Gastrocnemius medialis (tissue), 4 donors: ENCODE measurements around the gene SYNGR2. TPM values are rescaled to one million over a fixed set of nuclear protein-coding genes. Genes with fewer than 3 reads are reported as not detected.

Experiments used
- ATAC-seq, 2 donors: fragments of 150-250 bp; one replicate each; pipeline ENCODE4 v1.9.1; 2016
- DNase-seq, 2 donors: peaks; one replicate each; pipeline ENCODE4 v3.0.0-alpha.2; 2019
- H3K27ac ChIP-seq, 4 donors: fragments of 200-600 bp; sonication (generic); 1 replicate in 1 of 4; 2 replicates in 3 of 4; pipeline ENCODE4 v1.5.1; 2016 to 2018; ENCODE audit warnings: mild to moderate bottlenecking in 2 of 4, moderate library complexity in 1 of 4
- H3K27me3 ChIP-seq, 3 donors: fragments of 200-600 bp; sonication (generic) in 2 of 3; 1 replicate in 1 of 3; 2 replicates in 2 of 3; pipeline versions ENCODE4 v1.5.1 to v1.6.0; 2016 to 2019; ENCODE audit warnings: mild to moderate bottlenecking in 1 of 3, moderate library complexity in 1 of 3
- H3K36me3 ChIP-seq, 2 donors: fragments of 200-600 bp; sonication (generic) in 1 of 2; one replicate each; pipeline ENCODE4 v1.5.1; 2017 to 2018
- H3K4me1 ChIP-seq, 2 donors: fragments of 200-600 bp; sonication (generic) in 1 of 2; one replicate each; pipeline ENCODE4 v1.5.1; 2016 to 2017; ENCODE audit warnings: mild to moderate bottlenecking in 2 of 2
- H3K4me3 ChIP-seq, 4 donors: fragments of 200-600 bp; sonication (generic) in 3 of 4; 1 replicate in 1 of 4; 2 replicates in 3 of 4; pipeline ENCODE4 v1.5.1; 2016 to 2019; ENCODE audit warnings: mild to moderate bottlenecking in 2 of 4
- H3K9me3 ChIP-seq, 3 donors: fragments of 200-600 bp; sonication (generic) in 2 of 3; 1 replicate in 1 of 3; 2 replicates in 2 of 3; pipeline ENCODE4 v1.5.1; 2016 to 2019
- POLR2A ChIP-seq, 2 donors: fragments of 450-650 bp; IDR thresholded peaks; one replicate each; pipeline ENCODE4 v1.6.1; 2017; ENCODE audit warnings: antibody characterized with exemption in 2 of 2, mild to moderate bottlenecking in 2 of 2, moderate library complexity in 2 of 2
- in situ Hi-C, 4 donors: fragments of 200-750 bp; cut with MboI; loops; one replicate each; pipeline versions ENCODE4 v1.15.0 to v1.8.0; 2017; ENCODE audit warnings: low sequenced_read_pairs in 4 of 4
- intact Hi-C: fragments of 100-400 bp; cut with DNase I; formaldehyde crosslinking; loops from one replicate; pipeline ENCODE4 v1.15.1; 2023; ENCODE audit warnings: low total_unique reads
- total RNA-seq, 4 donors: library from RNA; depleted of rRNA; stranded (reverse); fragments of >200 nt; gene quantifications; one replicate each; pipeline versions ENCODE4 v1.1.0 to v1.2.3, GENCODE V29; 2016
- TF ChIP-seq, protein P1 (sequence below), 5 experiments: fragments of 450-650 bp in 3 of 5; fragments of 200-600 bp in 2 of 5; sonication (generic) in 2 of 5; IDR thresholded peaks in 4 of 5; conservative IDR thresholded peaks in 1 of 5; 1 replicate in 4 of 5; 2 replicates in 1 of 5; pipeline ENCODE4 v1.5.1; 2016 to 2019; ENCODE audit warnings: antibody characterized with exemption in 5 of 5, mild to moderate bottlenecking in 3 of 5, moderate library complexity in 3 of 5

Gene SYNGR2
- total RNA-seq, 4 donors from 2014 or later: 104 to 218 (median 163) TPM

DNA sequence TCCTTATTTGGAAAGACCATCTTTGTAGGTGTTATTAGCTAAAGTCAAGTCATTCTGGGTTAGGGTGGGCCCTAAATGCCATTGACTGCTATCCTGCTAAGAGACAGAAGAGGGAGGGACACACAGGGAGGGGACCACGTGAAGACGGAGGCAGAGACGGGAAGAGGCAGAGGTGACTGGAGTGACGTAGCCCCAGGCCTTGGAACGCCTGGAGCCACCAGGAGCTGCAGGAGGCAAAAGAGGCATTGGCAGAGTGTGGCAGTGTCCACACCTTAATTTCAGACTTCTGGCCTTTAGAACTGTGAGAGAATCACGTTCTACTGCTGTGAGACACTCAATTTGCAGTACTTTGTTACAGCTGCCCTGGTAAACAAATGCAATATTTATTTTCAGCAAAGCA lies 32.1 kb downstream of the SYNGR2 start:
- Histone ChIP-seq H3K4me3 (no peak overlapping the region), H3K27ac (no peak overlapping the region), H3K4me1 (no peaks in the 10 kb centered on the region), H3K27me3 (no peaks in the 10 kb centered on the region), H3K9me3 (no peaks in the 10 kb centered on the region), H3K36me3 (peaks cover 0 to 4% of the 10 kb centered on the region in 2 donors)
- no peak for TF ChIP-seq POLR2A (IDR thresholded peaks at IDR 0.05)
- TF ChIP-seq, protein P1, sequence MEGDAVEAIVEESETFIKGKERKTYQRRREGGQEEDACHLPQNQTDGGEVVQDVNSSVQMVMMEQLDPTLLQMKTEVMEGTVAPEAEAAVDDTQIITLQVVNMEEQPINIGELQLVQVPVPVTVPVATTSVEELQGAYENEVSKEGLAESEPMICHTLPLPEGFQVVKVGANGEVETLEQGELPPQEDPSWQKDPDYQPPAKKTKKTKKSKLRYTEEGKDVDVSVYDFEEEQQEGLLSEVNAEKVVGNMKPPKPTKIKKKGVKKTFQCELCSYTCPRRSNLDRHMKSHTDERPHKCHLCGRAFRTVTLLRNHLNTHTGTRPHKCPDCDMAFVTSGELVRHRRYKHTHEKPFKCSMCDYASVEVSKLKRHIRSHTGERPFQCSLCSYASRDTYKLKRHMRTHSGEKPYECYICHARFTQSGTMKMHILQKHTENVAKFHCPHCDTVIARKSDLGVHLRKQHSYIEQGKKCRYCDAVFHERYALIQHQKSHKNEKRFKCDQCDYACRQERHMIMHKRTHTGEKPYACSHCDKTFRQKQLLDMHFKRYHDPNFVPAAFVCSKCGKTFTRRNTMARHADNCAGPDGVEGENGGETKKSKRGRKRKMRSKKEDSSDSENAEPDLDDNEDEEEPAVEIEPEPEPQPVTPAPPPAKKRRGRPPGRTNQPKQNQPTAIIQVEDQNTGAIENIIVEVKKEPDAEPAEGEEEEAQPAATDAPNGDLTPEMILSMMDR (IDR thresholded peaks at IDR 0.05 in 4 of 5, conservative IDR thresholded peaks at IDR 0.05 in 1 of 5): no peak
- ATAC-seq (no peak), DNase-seq (no peak)
- intact Hi-C loops: no loop called here
- in situ Hi-C loops: no loop called here

DNA sequence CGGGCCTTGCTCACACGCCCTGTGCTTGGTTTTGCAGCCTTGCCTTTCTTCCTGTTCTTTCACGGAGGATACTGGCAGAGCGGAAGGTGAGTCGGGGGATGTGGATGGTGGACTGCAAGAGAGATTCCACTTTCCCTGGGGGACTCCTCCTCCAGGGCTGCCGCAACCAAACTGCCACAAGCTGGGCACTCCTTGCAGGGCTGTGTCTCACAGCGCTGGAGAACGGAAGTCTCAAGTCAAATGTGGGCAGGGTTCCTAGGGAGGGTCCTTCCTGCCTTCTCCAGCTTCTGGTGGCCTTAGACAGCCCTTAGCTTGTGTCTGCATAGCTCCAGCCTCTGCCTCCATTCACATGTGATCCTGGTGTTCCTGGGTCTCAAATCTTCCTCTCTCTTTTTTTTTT lies 34.3 kb downstream of the SYNGR2 start:
- no peak overlapping the region for H3K27ac ChIP-seq
- H3K4me3 ChIP-seq: no peak overlapping the region
- in situ Hi-C loops (no loop called here), intact Hi-C loops (no loop called here)
- H3K9me3 ChIP-seq: no peaks in the 10 kb centered on the region
- TF ChIP-seq, protein P1 (IDR thresholded peaks at IDR 0.05 in 4 of 5, conservative IDR thresholded peaks at IDR 0.05 in 1 of 5): no peak
- no peak for TF ChIP-seq POLR2A (IDR thresholded peaks at IDR 0.05)
- no peaks in the 10 kb centered on the region for H3K27me3 ChIP-seq
- ATAC-seq: no peak
- no peaks in the 10 kb centered on the region for H3K36me3 ChIP-seq
- no peak for DNase-seq
- no peaks in the 10 kb centered on the region for H3K4me1 ChIP-seq

DNA sequence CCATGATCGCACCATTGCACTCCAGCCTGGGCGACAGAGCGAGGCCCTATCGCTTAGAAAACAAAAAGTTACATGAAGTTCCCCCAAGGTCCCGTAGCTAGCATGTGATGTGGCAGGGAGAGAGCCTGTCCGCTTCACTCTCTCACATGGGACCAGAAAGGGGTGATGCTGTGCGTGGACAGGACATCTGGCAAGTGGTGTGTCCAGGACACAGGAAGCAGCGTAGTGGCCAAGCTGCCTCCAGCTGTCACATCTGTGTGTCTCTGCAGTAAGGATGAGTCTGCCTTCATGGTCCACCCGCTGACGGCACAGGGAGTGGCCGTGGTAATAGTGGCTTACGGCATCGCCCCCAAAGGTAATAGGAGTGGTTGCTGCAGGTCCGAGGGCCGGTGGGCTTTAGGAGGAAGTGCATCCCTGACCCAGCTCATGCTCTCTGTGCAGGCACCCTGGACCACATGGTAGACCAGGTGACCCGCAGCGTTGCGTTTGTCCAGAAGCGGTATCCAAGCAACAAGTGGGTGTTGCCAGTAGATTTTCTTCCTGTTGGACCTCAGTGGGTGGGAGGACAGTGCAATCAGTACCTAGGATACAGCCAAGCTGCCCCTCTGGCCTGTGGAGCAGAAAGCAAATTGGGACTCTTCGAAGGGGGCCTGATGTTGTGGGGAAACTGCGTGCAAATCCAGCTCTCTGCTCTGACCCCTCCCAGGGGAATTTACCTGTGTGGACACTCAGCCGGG lies 36.2 kb downstream of the SYNGR2 start:
- in situ Hi-C loops: no loop called here
- no peaks in the 10 kb centered on the region for H3K36me3 ChIP-seq
- no peak overlapping the region for H3K27ac ChIP-seq

DNA sequence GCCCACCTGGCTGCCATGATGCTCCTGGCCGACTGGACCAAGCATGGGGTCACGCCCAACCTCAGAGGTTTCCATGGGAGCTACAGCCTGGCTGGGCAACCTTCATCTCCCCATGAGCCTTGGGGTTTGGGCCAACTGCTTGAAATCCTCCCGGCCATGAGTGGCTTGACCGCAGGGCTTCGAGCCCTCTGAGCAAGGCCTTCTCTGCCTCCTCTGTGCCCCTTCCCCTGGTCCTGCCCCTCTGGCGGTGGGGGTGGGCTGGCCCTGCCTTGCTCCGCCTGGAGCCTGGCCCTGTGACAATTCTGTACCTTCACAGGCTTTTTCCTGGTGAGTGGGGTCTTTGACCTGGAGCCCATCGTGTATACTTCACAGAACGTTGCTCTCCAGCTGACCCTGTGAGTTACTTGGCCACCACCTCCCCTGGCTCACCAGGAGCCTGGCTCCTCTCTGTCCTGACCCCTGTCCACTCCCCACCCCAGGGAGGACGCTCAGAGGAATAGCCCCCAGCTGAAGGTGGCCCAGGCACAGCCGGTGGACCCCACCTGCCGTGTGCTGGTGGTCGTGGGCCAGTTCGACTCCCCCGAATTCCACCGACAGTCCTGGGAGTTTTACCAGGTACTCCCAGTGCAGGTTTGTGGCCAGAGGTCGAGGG lies 36.9 kb downstream of the SYNGR2 start:
- Histone ChIP-seq H3K9me3 (no peaks in the 10 kb centered on the region), H3K4me1 (no peaks in the 10 kb centered on the region), H3K4me3 (no peak overlapping the region), H3K27me3 (no peaks in the 10 kb centered on the region), H3K27ac (no peak overlapping the region), H3K36me3 (no peaks in the 10 kb centered on the region)
- in situ Hi-C loops: no loop called here
- intact Hi-C loops: no loop called here
- DNase-seq: no peak
- no peak for TF ChIP-seq POLR2A (IDR thresholded peaks at IDR 0.05)
- TF ChIP-seq, protein P1 (IDR thresholded peaks at IDR 0.05 in 4 of 5, conservative IDR thresholded peaks at IDR 0.05 in 1 of 5): no peak
- no peak for ATAC-seq

More for the DNA sequence above, 36.2 kb downstream of the SYNGR2 start:
- H3K27me3 ChIP-seq: no peaks in the 10 kb centered on the region
- no peak overlapping the region for H3K4me3 ChIP-seq
- intact Hi-C loops: no loop called here
- H3K4me1 ChIP-seq: no peaks in the 10 kb centered on the region
- ATAC-seq (no peak), DNase-seq (no peak)
- TF ChIP-seq POLR2A (IDR thresholded peaks at IDR 0.05): no peak
- TF ChIP-seq, protein P1 (IDR thresholded peaks at IDR 0.05 in 4 of 5, conservative IDR thresholded peaks at IDR 0.05 in 1 of 5): no peak
- H3K9me3 ChIP-seq: no peaks in the 10 kb centered on the region
